ENCODE results near the gene CD46.
"Not testable (repeated sequence)": the region's sequence is repeated elsewhere in the genome, so short reads cannot be mapped to it uniquely, and the experiment has no call there.

The CD46 gene

GRCh38 chr1:207751790-207752455, at the start of gene CD46:
Gene CD46 (plus strand): TSS chr1:207752054. CDS start chr1:207752213, 159 bp downstream.
- peak; percentile 95 for DNase-seq (ENCODE audit: low spot score)

- DNase-seq (ENCODE audit: low spot score): no peak
These were observed 49.5 kb upstream of the CD46 start for GRCh38 chr1:207702317-207702716.

GRCh38 chr1:207703712-207704111, 48.1 kb upstream of the CD46 start:
- DNase-seq (ENCODE audit: low spot score): no peak

GRCh38 chr1:207708004-207708403, 43.9 kb upstream of the CD46 start:
- not testable (repeated sequence) for DNase-seq (ENCODE audit: low spot score)

- DNase-seq (ENCODE audit: low spot score): no peak
These were observed 40.6 kb upstream of the CD46 start for GRCh38 chr1:207711285-207711684.

GRCh38 chr1:207712701-207713100, 39.2 kb upstream of the CD46 start:
- DNase-seq (ENCODE audit: low spot score): not testable (repeated sequence)

- no peak for DNase-seq (ENCODE audit: low spot score)
These were observed 38.3 kb upstream of the CD46 start for GRCh38 chr1:207713529-207713928.

- no peak for DNase-seq (ENCODE audit: low spot score)
These were observed 32.6 kb upstream of the CD46 start for GRCh38 chr1:207719234-207719633.

- not testable (repeated sequence) for DNase-seq (ENCODE audit: low spot score)
These were observed 23.5 kb upstream of the CD46 start for GRCh38 chr1:207728200-207728858.

GRCh38 chr1:207737503-207738157, 14.2 kb upstream of the CD46 start:
- DNase-seq (ENCODE audit: low spot score): not testable (repeated sequence)

GRCh38 chr1:207738158-207738659, 13.6 kb upstream of the CD46 start:
- DNase-seq (ENCODE audit: low spot score): not testable (repeated sequence)

- no peak for DNase-seq (ENCODE audit: low spot score)
These were observed 11.6 kb upstream of the CD46 start for GRCh38 chr1:207740207-207740606.

GRCh38 chr1:207742850-207743555, 8.9 kb upstream of the CD46 start:
- DNase-seq (ENCODE audit: low spot score): no peak

GRCh38 chr1:207744000-207744534, 7.8 kb upstream of the CD46 start:
- no peak for DNase-seq (ENCODE audit: low spot score)

GRCh38 chr1:207745285-207745684, 6.6 kb upstream of the CD46 start:
- no peak for DNase-seq (ENCODE audit: low spot score)

GRCh38 chr1:207745839-207746767, 5.8 kb upstream of the CD46 start:
- no peak for DNase-seq (ENCODE audit: low spot score)

GRCh38 chr1:207747627-207748492, 4.0 kb upstream of the CD46 start:
- DNase-seq (ENCODE audit: low spot score): no peak

GRCh38 chr1:207748737-207749528, 2.9 kb upstream of the CD46 start:
- DNase-seq (ENCODE audit: low spot score): no peak

All from globus pallidus (tissue), 1 donor.